NCI-H69 (cell line): ENCODE measurements around the gene DDX27.

Experiments
- DNase-seq: peaks from one replicate; lab custom pipeline; 2025; lab: John Stamatoyannopoulos, UW

The DDX27 gene

GRCh38 chr20:49288784-49289696 is 69.8 kb downstream of the DDX27 start:
- DNase-seq: no peak

GRCh38 chr20:49290608-49291191 is 71.5 kb downstream of the DDX27 start:
- DNase-seq: no peak

- DNase-seq: no peak
Measured at GRCh38 chr20:49291200-49291599, 72.0 kb downstream of the DDX27 start.

GRCh38 chr20:49292010-49292409 is 72.8 kb downstream of the DDX27 start:
- DNase-seq: no peak

GRCh38 chr20:49293122-49293521 is 73.9 kb downstream of the DDX27 start:
- no peak for DNase-seq
